Activated CD4-positive, alpha-beta T cell treated with anti-CD3 and anti-CD28 coated beads, Interleukin-2, amount 10 ng/mL, durations not matched to agents 7 days and 5 days (primary cell): ENCODE measurements around the gene CCDC146. TPM values are rescaled to one million over a fixed set of nuclear protein-coding genes. Genes with fewer than 3 reads are reported as not detected.
A peak's percentile ranks its signal among the peaks of the same experiment; 100 is the strongest.
"Not testable (repeated sequence)": the region's sequence is repeated elsewhere in the genome, so short reads cannot be mapped to it uniquely, and the experiment has no call there.

Source experiments
- CTCF ChIA-PET: fragments of 350-600 bp; sonication (Branson Sonifier 250); formaldehyde crosslinking; loops from one replicate; lab custom pipeline; 2021; ENCODE audit warnings: antibody characterized with exemption; lab: Charles Lee
- POLR2A ChIA-PET: fragments of 350-600 bp; sonication (Branson Sonifier 250); formaldehyde crosslinking; loops from one replicate; lab custom pipeline; 2021; ENCODE audit warnings: antibody characterized with exemption; lab: Charles Lee
- DNase-seq: peaks from one replicate; pipeline ENCODE4 v3.0.0-alpha.2; 2020
- H3K27ac Mint-ChIP-seq: one replicate; pipeline ENCODE4 v1.8.0; 2021; ENCODE audit warnings: mild to moderate bottlenecking, moderate library complexity, mixed read lengths
- H3K27me3 Mint-ChIP-seq: one replicate; pipeline ENCODE4 v1.8.0; 2021; ENCODE audit warnings: mixed read lengths
- H3K36me3 Mint-ChIP-seq: one replicate; pipeline ENCODE4 v1.8.0; 2021; ENCODE audit warnings: low read depth, mixed read lengths
- H3K4me1 Mint-ChIP-seq: one replicate; pipeline ENCODE4 v1.8.0; 2021; ENCODE audit warnings: mixed read lengths
- H3K4me3 Mint-ChIP-seq: one replicate; pipeline ENCODE4 v1.8.0; 2021; ENCODE audit warnings: mild to moderate bottlenecking, moderate library complexity, mixed read lengths
- H3K9me3 Mint-ChIP-seq: one replicate; pipeline ENCODE4 v1.8.0; 2021; ENCODE audit warnings: mixed read lengths
- total RNA-seq, 2 experiments: library from RNA; stranded (reverse); gene quantifications; one replicate each; pipeline ENCODE4 v1.2.3, GENCODE V29; 2021

CCDC146 gene
- total RNA-seq, 2 experiments from 2014 or later: 9.2 to 10.5 TPM

- no peak overlapping the region for H3K4me3 Mint-ChIP-seq
- ChIA-PET POLR2A (no interaction called here), CTCF (interaction anchor here (1.1 kb wide), 1 partner anchor 11 kb away, joined by 3 read pairs; no protein-coding TSS in a partner anchor)
- H3K27me3 Mint-ChIP-seq: no peaks in the 10 kb centered on the region
- no peaks in the 10 kb centered on the region for H3K9me3 Mint-ChIP-seq
- H3K27ac Mint-ChIP-seq: no peak overlapping the region
- H3K4me1 Mint-ChIP-seq: peaks cover 6% of the 10 kb centered on the region
- peaks cover 14% of the 10 kb centered on the region for H3K36me3 Mint-ChIP-seq
- no peak for DNase-seq
Measured at GRCh38 chr7:77321300-77321699, 198.9 kb downstream of the CCDC146 start.

- ChIA-PET POLR2A (no interaction called here), CTCF (no interaction called here)
- DNase-seq: no peak
- Mint-ChIP-seq H3K27ac (no peak overlapping the region), H3K27me3 (no peaks in the 10 kb centered on the region), H3K4me1 (peaks cover 47% of the 10 kb centered on the region), H3K9me3 (no peaks in the 10 kb centered on the region), H3K36me3 (no peaks in the 10 kb centered on the region), H3K4me3 (no peak overlapping the region)
Measured at GRCh38 chr7:77326131-77326530, 203.7 kb downstream of the CCDC146 start.

GRCh38 chr7:77327067-77327931, 204.9 kb downstream of the CCDC146 start:
- no peak overlapping the region for H3K4me3 Mint-ChIP-seq
- no peaks in the 10 kb centered on the region for H3K36me3 Mint-ChIP-seq
- ChIA-PET POLR2A (no interaction called here), CTCF (no interaction called here)
- H3K27ac Mint-ChIP-seq: peak overlapping the region; percentile 26
- DNase-seq: no peak
- no peaks in the 10 kb centered on the region for H3K27me3 Mint-ChIP-seq
- H3K4me1 Mint-ChIP-seq: peaks cover 57% of the 10 kb centered on the region
- H3K9me3 Mint-ChIP-seq: no peaks in the 10 kb centered on the region

GRCh38 chr7:77327932-77328628, 205.7 kb downstream of the CCDC146 start:
- ChIA-PET CTCF (interaction anchor here (0.6 to 1.5 kb wide), 4 partner anchors 8 to 143 kb away, joined by 3 to 5 read pairs (median 4); no protein-coding TSS in a partner anchor), POLR2A (no interaction called here)
- peak overlapping the region; percentile 82 for H3K27ac Mint-ChIP-seq
- peaks cover 57% of the 10 kb centered on the region for H3K4me1 Mint-ChIP-seq
- peak overlapping the region; percentile 18 for H3K4me3 Mint-ChIP-seq
- no peaks in the 10 kb centered on the region for H3K27me3 Mint-ChIP-seq
- peak; percentile 43 for DNase-seq
- H3K36me3 Mint-ChIP-seq: no peaks in the 10 kb centered on the region
- H3K9me3 Mint-ChIP-seq: no peaks in the 10 kb centered on the region

GRCh38 chr7:77328669-77329068, 206.3 kb downstream of the CCDC146 start:
- CTCF ChIA-PET: interaction anchor here (0.6 to 1.5 kb wide), 6 partner anchors 9 to 505 kb away, joined by 3 to 5 read pairs (median 4); no protein-coding TSS in a partner anchor

GRCh38 chr7:77329466-77330168, 207.2 kb downstream of the CCDC146 start:
- H3K27ac Mint-ChIP-seq: no peak overlapping the region
- H3K36me3 Mint-ChIP-seq: no peaks in the 10 kb centered on the region
- no peak overlapping the region for H3K4me3 Mint-ChIP-seq
- ChIA-PET POLR2A (no interaction called here), CTCF (interaction anchor here (0.6 to 0.9 kb wide), 3 partner anchors 10 to 504 kb away, joined by 3 to 4 read pairs (median 3); no protein-coding TSS in a partner anchor)
- H3K9me3 Mint-ChIP-seq: no peaks in the 10 kb centered on the region
- no peak for DNase-seq
- H3K4me1 Mint-ChIP-seq: peaks cover 57% of the 10 kb centered on the region
- no peaks in the 10 kb centered on the region for H3K27me3 Mint-ChIP-seq

More at GRCh38 chr7:77328669-77329068, 206.3 kb downstream of the CCDC146 start:
- no peak overlapping the region for H3K4me3 Mint-ChIP-seq
- no peaks in the 10 kb centered on the region for H3K27me3 Mint-ChIP-seq
- H3K36me3 Mint-ChIP-seq: no peaks in the 10 kb centered on the region
- H3K9me3 Mint-ChIP-seq: no peaks in the 10 kb centered on the region
- DNase-seq: no peak
- peak overlapping the region; percentile 82 for H3K27ac Mint-ChIP-seq
- H3K4me1 Mint-ChIP-seq: peaks cover 57% of the 10 kb centered on the region
- POLR2A ChIA-PET: no interaction called here

GRCh38 chr7:77330169-77330882, 207.9 kb downstream of the CCDC146 start:
- H3K9me3 Mint-ChIP-seq: no peaks in the 10 kb centered on the region
- no peaks in the 10 kb centered on the region for H3K36me3 Mint-ChIP-seq
- DNase-seq: no peak
- H3K4me1 Mint-ChIP-seq: peaks cover 57% of the 10 kb centered on the region
- no peak overlapping the region for H3K4me3 Mint-ChIP-seq
- H3K27ac Mint-ChIP-seq: peak overlapping the region; percentile 51
- no peaks in the 10 kb centered on the region for H3K27me3 Mint-ChIP-seq
- CTCF ChIA-PET: no interaction called here
- POLR2A ChIA-PET: no interaction called here

- peak; percentile 63 for DNase-seq
- Mint-ChIP-seq H3K9me3 (no peaks in the 10 kb centered on the region), H3K36me3 (no peaks in the 10 kb centered on the region), H3K27me3 (no peaks in the 10 kb centered on the region), H3K4me1 (peaks cover 46% of the 10 kb centered on the region), H3K4me3 (no peak overlapping the region), H3K27ac (no peak overlapping the region)
- ChIA-PET CTCF (interaction anchor here (0.6 to 1.8 kb wide), 13 partner anchors 9 to 987 kb away, joined by 3 to 10 read pairs (median 4); no protein-coding TSS in a partner anchor), POLR2A (no interaction called here)
Measured at GRCh38 chr7:77331938-77332695, 209.7 kb downstream of the CCDC146 start.

GRCh38 chr7:77334039-77334438, 211.6 kb downstream of the CCDC146 start:
- H3K4me3 Mint-ChIP-seq, H3K27ac Mint-ChIP-seq, H3K36me3 Mint-ChIP-seq, POLR2A ChIA-PET, H3K27me3 Mint-ChIP-seq, H3K9me3 Mint-ChIP-seq, DNase-seq: not testable (repeated sequence)
- CTCF ChIA-PET: interaction anchor here (1.3 kb wide), 1 partner anchor 67 kb away, joined by 3 read pairs; no protein-coding TSS in a partner anchor
- peaks cover 41% of the 10 kb centered on the region for H3K4me1 Mint-ChIP-seq

GRCh38 chr7:77335581-77335980, 213.2 kb downstream of the CCDC146 start:
- POLR2A ChIA-PET: no interaction called here
- no peak for DNase-seq
- Mint-ChIP-seq H3K4me1 (peaks cover 29% of the 10 kb centered on the region), H3K9me3 (no peaks in the 10 kb centered on the region), H3K27me3 (no peaks in the 10 kb centered on the region), H3K4me3 (no peak overlapping the region), H3K36me3 (peaks cover 3% of the 10 kb centered on the region), H3K27ac (no peak overlapping the region)
- CTCF ChIA-PET: interaction anchor here (0.6 to 1.3 kb wide), 3 partner anchors 18 to 992 kb away, joined by 3 read pairs; no protein-coding TSS in a partner anchor

- peak overlapping the region; percentile 41 for H3K27ac Mint-ChIP-seq
- no peak for DNase-seq
- no peaks in the 10 kb centered on the region for H3K9me3 Mint-ChIP-seq
- H3K36me3 Mint-ChIP-seq: peaks cover 3% of the 10 kb centered on the region
- CTCF ChIA-PET: no interaction called here
- H3K4me1 Mint-ChIP-seq: peaks cover 17% of the 10 kb centered on the region
- no peak overlapping the region for H3K4me3 Mint-ChIP-seq
- no peaks in the 10 kb centered on the region for H3K27me3 Mint-ChIP-seq
- POLR2A ChIA-PET: no interaction called here
Measured at GRCh38 chr7:77337456-77337990, 215.1 kb downstream of the CCDC146 start.
